HG02852 (cell line): ENCODE measurements around the gene BCCIP.
A peak's percentile ranks its signal among the peaks of the same experiment; 100 is the strongest.

Experiments used
- ATAC-seq: cut with Tn5 transposase; IDR thresholded peaks from one replicate; pipeline ENCODE4 v1.9.1; 2021; ENCODE audit warnings: mild to moderate bottlenecking, moderate library complexity; ENCODE audit not compliant: unreplicated experiment

The BCCIP gene

GRCh38 chr10:125797994-125798662 is 25.2 kb upstream of the BCCIP start:
- no peak for ATAC-seq

- no peak for ATAC-seq
Observed at GRCh38 chr10:125799451-125800182, 23.7 kb upstream of the BCCIP start.

- no peak for ATAC-seq
Observed at GRCh38 chr10:125801574-125801973, 21.8 kb upstream of the BCCIP start.

GRCh38 chr10:125802131-125802530 is 21.2 kb upstream of the BCCIP start:
- no peak for ATAC-seq

- ATAC-seq, result no peak
Observed at GRCh38 chr10:125802739-125803138, 20.6 kb upstream of the BCCIP start.

- ATAC-seq, result no peak
Observed at GRCh38 chr10:125808047-125808446, 15.3 kb upstream of the BCCIP start.

- ATAC-seq, result no peak
Observed at GRCh38 chr10:125811251-125811650, 12.1 kb upstream of the BCCIP start.

GRCh38 chr10:125812128-125812750 is 11.1 kb upstream of the BCCIP start:
- ATAC-seq, result no peak

GRCh38 chr10:125815764-125816163 is 7.6 kb upstream of the BCCIP start:
- no peak for ATAC-seq

- no peak for ATAC-seq
Observed at GRCh38 chr10:125816548-125816947, 6.8 kb upstream of the BCCIP start.

- ATAC-seq, result no peak
Observed at GRCh38 chr10:125817337-125817946, 5.9 kb upstream of the BCCIP start.

- ATAC-seq, result no peak
Observed at GRCh38 chr10:125820701-125821100, 2.6 kb upstream of the BCCIP start.

- ATAC-seq, result peak; percentile 3
Observed at GRCh38 chr10:125823663-125824251, 411 bp downstream of the BCCIP start.

GRCh38 chr10:125824736-125825135 is 1.4 kb downstream of the BCCIP start:
- ATAC-seq, result no peak

GRCh38 chr10:125827133-125827532 is 3.8 kb downstream of the BCCIP start:
- no peak for ATAC-seq

- ATAC-seq, result no peak
Observed at GRCh38 chr10:125828311-125828710, 5.0 kb downstream of the BCCIP start.

GRCh38 chr10:125836746-125837145 is 13.4 kb downstream of the BCCIP start:
- ATAC-seq, result no peak

GRCh38 chr10:125838802-125839575 is 15.6 kb downstream of the BCCIP start:
- ATAC-seq, result no peak

GRCh38 chr10:125840406-125840805 is 17.1 kb downstream of the BCCIP start:
- no peak for ATAC-seq

- no peak for ATAC-seq
Observed at GRCh38 chr10:125840955-125841354, 17.6 kb downstream of the BCCIP start.
